K562 (cell line): Measurements from ENCODE around the gene TMEM209. TPM values are rescaled to one million over a fixed set of nuclear protein-coding genes. Genes with fewer than 3 reads are reported as not detected.
A peak's percentile ranks its signal among the peaks of the same experiment; 100 is the strongest.
"Not testable (repeated sequence)": the region's sequence is repeated elsewhere in the genome, so short reads cannot be mapped to it uniquely, and the experiment has no call there.

ENCODE experiments used
- ATAC-seq: fragments of 200-7000 bp; cut with Tn5 transposase; 3 replicates; pipeline ENCODE4 v1.9.1; 2020; ENCODE audit warnings: moderate library complexity
- BruUV-seq: library from RNA; stranded (reverse); fragments of 400-500 nt; replicated peaks from 2 replicates; lab custom pipeline; 2021; lab: Mats Ljungman, UMichigan
- CTCF ChIA-PET: fragments of 300-600 bp; formaldehyde crosslinking; extraction: SDS; loops from one replicate; lab custom pipeline; 2021; ENCODE audit warnings: low intra/inter-chr PET ratio; lab: Yijun Ruan, JAX
- POLR2A ChIA-PET: fragments of 300-600, 350-650 bp; sonication (Branson Sonifier 250); formaldehyde crosslinking; extraction: SDS; loops from one replicate; lab custom pipeline; 2021; ENCODE audit warnings: antibody characterized with exemption, inconsistent platforms; lab: Yijun Ruan, JAX
- DNase-seq, 4 experiments: peaks; one replicate each; pipeline versions ENCODE4 v3.0.0 to v3.0.0-alpha.2; 2011 to 2018; ENCODE audit warnings: low spot score in 3 of 4, mixed read lengths in 3 of 4; ENCODE audit errors: extremely low read depth in 1 of 4
- FAIRE-seq: peaks from 2 replicates; lab custom pipeline; 2011; peaks lifted over from hg19 to GRCh38; lab: Jason Lieb, UNC
- H2AFZ ChIP-seq: 2 replicates; pipeline ENCODE4 v1.6.0; 2011; ENCODE audit warnings: low read depth, low read length, control low read depth, inconsistent platforms
- H3K27ac ChIP-seq: fragments of 200-600 bp; 3 replicates; pipeline ENCODE4 v1.8.0; 2011; ENCODE audit warnings: low read depth, mild to moderate bottlenecking, control low read depth, inconsistent platforms, low read length, moderate library complexity, mixed read lengths; ENCODE audit errors: extremely low read depth
- H3K27me3 ChIP-seq, 2 experiments: fragments of 300-600 bp in 1 of 2; 2 replicates in 1 of 2; 3 replicates in 1 of 2; pipeline versions ENCODE4 v1.6.0 to v1.8.0; 2011; ENCODE audit warnings: inconsistent platforms in 2 of 2, low read length in 2 of 2, mild to moderate bottlenecking in 1 of 2, mixed read lengths in 1 of 2, moderate library complexity in 1 of 2; ENCODE audit not compliant: control insufficient read depth in 2 of 2, insufficient read depth in 2 of 2
- H3K36me3 ChIP-seq: fragments of 300-600 bp; 3 replicates; pipeline ENCODE4 v1.8.0; 2011; ENCODE audit warnings: mild to moderate bottlenecking, low read length, inconsistent platforms; ENCODE audit not compliant: control insufficient read depth, insufficient read depth
- H3K4me1 ChIP-seq, 2 experiments: fragments of 200-600 bp in 1 of 2; replicated peaks in 1 of 2; 2 replicates in 1 of 2; 3 replicates in 1 of 2; pipeline versions ENCODE4 v1.5.1 to v1.8.0; 2011; ENCODE audit warnings: inconsistent platforms in 2 of 2, low read length in 2 of 2, mild to moderate bottlenecking in 1 of 2, mixed read lengths in 1 of 2, moderate library complexity in 1 of 2; ENCODE audit not compliant: control insufficient read depth in 2 of 2, insufficient read depth in 2 of 2
- H3K4me2 ChIP-seq: 2 replicates; pipeline ENCODE4 v1.6.1; 2011; ENCODE audit warnings: low read length, control low read depth, inconsistent platforms, mixed read lengths; ENCODE audit not compliant: insufficient read depth
- H3K4me3 ChIP-seq: fragments of 200-600 bp; sonication (generic), shearing (Covaris generic); 2 replicates; pipeline ENCODE4 v1.5.1; 2016; ENCODE audit warnings: control low read depth, inconsistent platforms
- H3K79me2 ChIP-seq: fragments of 200-600 bp; 3 replicates; pipeline ENCODE4 v1.8.0; 2011; ENCODE audit warnings: low read length, inconsistent platforms; ENCODE audit not compliant: control insufficient read depth, insufficient read depth
- H3K9ac ChIP-seq, 2 experiments: 2 replicates each; pipeline versions ENCODE4 v1.6.0 to v1.6.1; 2011; ENCODE audit warnings: low read depth in 2 of 2, low read length in 2 of 2, control low read depth in 1 of 2, inconsistent platforms in 1 of 2, mild to moderate bottlenecking in 1 of 2, mixed read lengths in 1 of 2; ENCODE audit not compliant: insufficient read depth in 1 of 2
- H3K9me1 ChIP-seq: one replicate; pipeline ENCODE4 v1.6.0; 2011; ENCODE audit warnings: inconsistent platforms, mild to moderate bottlenecking, low read length, moderate library complexity; ENCODE audit not compliant: control insufficient read depth, insufficient read depth
- H3K9me3 ChIP-seq: replicated peaks from 2 replicates; pipeline ENCODE4 v1.5.1; 2011; ENCODE audit warnings: low read depth, low read length, inconsistent platforms; ENCODE audit not compliant: control insufficient read depth, insufficient read depth
- H4K20me1 ChIP-seq: replicated peaks from 2 replicates; pipeline ENCODE4 v1.6.1; 2011; ENCODE audit warnings: low read length, inconsistent platforms, mixed read lengths; ENCODE audit not compliant: control insufficient read depth, insufficient read depth
- ADNP ChIP-seq: fragments of 200-800 bp; sonication (Bioruptor generic); IDR thresholded peaks from 2 replicates; pipeline ENCODE4 v1.6.1; 2016; ENCODE audit warnings: missing genetic modification characterization, missing compliant biosample characterization
- ARID2 ChIP-seq: fragments of 450-650 bp; IDR thresholded peaks from 2 replicates; pipeline ENCODE4 v1.6.1; 2017; ENCODE audit warnings: antibody characterized with exemption, mild to moderate bottlenecking
- BCOR ChIP-seq: fragments of 450-650 bp; IDR thresholded peaks from 2 replicates; pipeline ENCODE4 v1.6.1; 2016
- FOXK1 ChIP-seq: sonication (generic); formaldehyde crosslinking; IDR thresholded peaks from 2 replicates; pipeline ENCODE4 v1.8.0; 2022; ENCODE audit warnings: missing genetic modification reagents, mild to moderate bottlenecking, borderline replicate concordance
- HDAC2 ChIP-seq: fragments of 450-650 bp; IDR thresholded peaks from 2 replicates; pipeline ENCODE4 v1.6.1; 2016; ENCODE audit warnings: mild to moderate bottlenecking
- PHF20 ChIP-seq: fragments of 450-650 bp; IDR thresholded peaks from 2 replicates; pipeline ENCODE4 v1.6.1; 2018; ENCODE audit not compliant: partially characterized antibody
- SMARCA5 ChIP-seq: fragments of 450-650 bp; IDR thresholded peaks from 2 replicates; pipeline ENCODE4 v1.6.1; 2016
- ZNF146 ChIP-seq: IDR thresholded peaks from one replicate; pipeline ENCODE4 v1.6.1; 2018; ENCODE audit warnings: missing compliant biosample characterization; ENCODE audit not compliant: unreplicated experiment
- WGBS: fragments of 100-300 bp; shearing (Covaris generic); methylation state at CpG from one replicate; pipeline ENCODE4 v1.1.6; 2016; ENCODE audit warnings: low coverage, mixed read lengths; ENCODE audit not compliant: insufficient coverage; ENCODE audit errors: missing lambda C conversion rate; 5-methylcytosine and 5-hydroxymethylcytosine counted together
- in situ Hi-C: fragments of 300-500 bp; cut with MboI; formaldehyde crosslinking; loops from 4 replicates; pipeline ENCODE4 v1.15.0; 2018; ENCODE audit warnings: inconsistent platforms, mixed read lengths
- intact Hi-C: fragments of 100-400 bp; cut with micrococcal nuclease; formaldehyde crosslinking; loops from 2 replicates; pipeline ENCODE4 v1.14.2; 2022
- polyA plus RNA-seq, 8 experiments: library from polyadenylated mRNA; depleted of rRNA in 4 of 8; stranded (reverse) in 5 of 8; unstranded in 3 of 8; fragments of >200 nt; fragmentation: Nextera tagmentation in 2 of 8; fragmentation: Illumina TruSeq in 1 of 8; extraction: Ambion mirVana in 2 of 8; extraction: Trizol in 1 of 8; gene quantifications; 2 replicates each; pipeline versions ENCODE4 v1.2.1 to v1.2.3, GENCODE V29; 2011 to 2014; ENCODE audit warnings: inconsistent platforms in 1 of 8, missing spikeins in 1 of 8
- total RNA-seq, 7 experiments: library from RNA; depleted of rRNA in 6 of 7; stranded (reverse); fragments of >200 nt in 6 of 7; fragmentation: Illumina TruSeq in 2 of 7; extraction: Trizol in 2 of 7; gene quantifications; 2 replicates each; pipeline versions ENCODE4 v1.2.1 to v1.2.3, GENCODE V29; 2011 to 2021; ENCODE audit warnings: low replicate concordance in 1 of 7

Gene TMEM209
- total and polyA plus RNA-seq, 9 of the 15 experiments (the other 6 are each of a cell fraction or from before 2014, with no cell fraction given), result 36.8 to 116 (median 76.6) TPM

GRCh38 chr7:130248842-130249241 lies 43.6 kb upstream of the TMEM209 start:
- H3K36me3 ChIP-seq, H3K27ac ChIP-seq, H3K9me1 ChIP-seq, H3K4me2 ChIP-seq, FAIRE-seq, DNase-seq, H2AFZ ChIP-seq, H4K20me1 ChIP-seq, H3K4me3 ChIP-seq, H3K4me1 ChIP-seq, H3K79me2 ChIP-seq, CTCF ChIA-PET, in situ Hi-C loops, H3K9me3 ChIP-seq, H3K9ac ChIP-seq, BruUV-seq, ATAC-seq, H3K27me3 ChIP-seq: not testable (repeated sequence)
- TF ChIP-seq ZNF146 (peak; percentile 88), ADNP (peak; percentile 58; the same call in 1 of the 2 replicates), HDAC2 (peak; percentile 33; the same call in 1 of the 2 replicates), PHF20 (peak; percentile 26), FOXK1 (CRISPR knock-in tag) (0 out of 2 replicates have a peak, but pooled peaks have one; percentile 22), ARID2 (0 out of 2 replicates have a peak, but pooled peaks have one; percentile 15), SMARCA5 (peak; percentile 53; the same call in 1 of the 2 replicates), BCOR (peak; percentile 92)
- 28% methylated on average over 5 of the region's 5 CpGs for WGBS
- POLR2A ChIA-PET, result interaction anchor here (1.4 kb wide), 1 partner anchor 12 kb away, joined by 3 read pairs; no protein-coding TSS in a partner anchor
- intact Hi-C loops, result loop anchor here (10.0 kb wide), 2 partner anchors 236 to 586 kb away; no protein-coding TSS in a partner anchor
